Naive B cell (primary cell): Measurements from ENCODE around the gene NAA40. TPM values are rescaled to one million over a fixed set of nuclear protein-coding genes. Genes with fewer than 3 reads are reported as not detected.
"Not testable (repeated sequence)": the region's sequence is repeated elsewhere in the genome, so short reads cannot be mapped to it uniquely, and the experiment has no call there.

ENCODE experiments used
- ATAC-seq, 2 donors: fragments of 150-1000 bp; cut with Tn5 transposase; 2 replicates each; pipeline ENCODE4 v1.10.0; 2021; ENCODE audit warnings: low read depth in 2 of 2, mild to moderate bottlenecking in 2 of 2, moderate library complexity in 2 of 2
- DNase-seq: peaks from one replicate; pipeline ENCODE4 v3.0.0; 2022
- H3K27ac Mint-ChIP-seq, 6 donors: one replicate each; pipeline ENCODE4 v1.8.0; 2020 to 2022; ENCODE audit warnings: mild to moderate bottlenecking in 6 of 6, mixed read lengths in 6 of 6, moderate library complexity in 5 of 6, inconsistent platforms in 2 of 6
- H3K27me3 Mint-ChIP-seq, 3 donors: one replicate each; pipeline ENCODE4 v1.8.0; 2021 to 2022; ENCODE audit warnings: mixed read lengths in 3 of 3, mild to moderate bottlenecking in 1 of 3
- H3K36me3 Mint-ChIP-seq, 2 donors: one replicate each; pipeline ENCODE4 v1.8.0; 2020 to 2022; ENCODE audit warnings: mixed read lengths in 2 of 2, inconsistent platforms in 1 of 2, mild to moderate bottlenecking in 1 of 2
- H3K4me1 Mint-ChIP-seq, 3 donors: one replicate each; pipeline ENCODE4 v1.8.0; 2020 to 2022; ENCODE audit warnings: mixed read lengths in 3 of 3, inconsistent platforms in 1 of 3, mild to moderate bottlenecking in 1 of 3, moderate library complexity in 1 of 3
- H3K4me3 Mint-ChIP-seq, 8 donors: one replicate each; pipeline ENCODE4 v1.8.0; 2020 to 2022; ENCODE audit warnings: mild to moderate bottlenecking in 8 of 8, mixed read lengths in 8 of 8, moderate library complexity in 8 of 8, inconsistent platforms in 2 of 8
- H3K9me3 Mint-ChIP-seq, 7 donors: one replicate each; pipeline ENCODE4 v1.8.0; 2020 to 2022; ENCODE audit warnings: mixed read lengths in 7 of 7, mild to moderate bottlenecking in 5 of 7, inconsistent platforms in 2 of 7, moderate library complexity in 1 of 7
- polyA plus RNA-seq, 6 donors: library from polyadenylated mRNA; unstranded; fragments of 300-500 nt; fragmentation: Illumina TruSeq; gene quantifications; one replicate each; pipeline ENCODE4 v1.2.3, GENCODE V29; 2021; ENCODE audit warnings: low read depth in 6 of 6

NAA40 gene
- polyA plus RNA-seq, 6 donors from 2014 or later, result 8.2 to 18.4 (median 11.8) TPM

GRCh38 chr11:63961608-63962412, 23.0 kb downstream of the NAA40 start:
- no peaks in the 10 kb centered on the region for H3K36me3 Mint-ChIP-seq
- ATAC-seq (no peak), DNase-seq (no peak)
- peaks cover 0 to 4% (median 0%) of the 10 kb centered on the region in 3 donors for H3K4me1 Mint-ChIP-seq
- H3K27me3 Mint-ChIP-seq, result peaks cover 0 to 6% (median 0%) of the 10 kb centered on the region in 3 donors
- H3K4me3 Mint-ChIP-seq, result no peak overlapping the region
- H3K27ac Mint-ChIP-seq, result no peak overlapping the region
- no peaks in the 10 kb centered on the region for H3K9me3 Mint-ChIP-seq

- H3K4me3 Mint-ChIP-seq, H3K36me3 Mint-ChIP-seq, H3K9me3 Mint-ChIP-seq, ATAC-seq, H3K27ac Mint-ChIP-seq, DNase-seq, H3K27me3 Mint-ChIP-seq, H3K4me1 Mint-ChIP-seq: not testable (repeated sequence)
Observed at GRCh38 chr11:63963895-63964294, 25.1 kb downstream of the NAA40 start.

- ATAC-seq, result no peak
- Mint-ChIP-seq H3K27ac (peak overlapping the region in 2 of 6 donors; percentile 41 to 61), H3K27me3 (peaks cover 0 to 16% (median 8%) of the 10 kb centered on the region in 3 donors), H3K4me1 (peaks cover 0 to 4% (median 0%) of the 10 kb centered on the region in 3 donors), H3K9me3 (no peaks in the 10 kb centered on the region), H3K36me3 (no peaks in the 10 kb centered on the region), H3K4me3 (no peak overlapping the region)
- DNase-seq, result no peak
Observed at GRCh38 chr11:63966444-63966843, 27.6 kb downstream of the NAA40 start.

GRCh38 chr11:63969461-63969860, 30.7 kb downstream of the NAA40 start:
- Mint-ChIP-seq H3K36me3 (no peaks in the 10 kb centered on the region), H3K4me3 (no peak overlapping the region), H3K27ac (peak overlapping the region in 3 of 6 donors; percentile 15 to 69 (median 24)), H3K27me3 (peaks cover 0 to 16% (median 8%) of the 10 kb centered on the region in 3 donors), H3K9me3 (no peaks in the 10 kb centered on the region), H3K4me1 (peaks cover 7 to 13% (median 9%) of the 10 kb centered on the region in 3 donors)
- DNase-seq (no peak), ATAC-seq (no peak)

- DNase-seq (no peak), ATAC-seq (no peak)
- Mint-ChIP-seq H3K27ac (no peak overlapping the region), H3K36me3 (no peaks in the 10 kb centered on the region), H3K4me1 (peaks cover 12 to 22% (median 14%) of the 10 kb centered on the region in 3 donors), H3K27me3 (peaks cover 0 to 10% (median 8%) of the 10 kb centered on the region in 3 donors), H3K4me3 (no peak overlapping the region), H3K9me3 (no peaks in the 10 kb centered on the region)
Observed at GRCh38 chr11:63970902-63971301, 32.1 kb downstream of the NAA40 start.

GRCh38 chr11:63973912-63974258, 35.1 kb downstream of the NAA40 start:
- H3K9me3 Mint-ChIP-seq, DNase-seq, H3K27me3 Mint-ChIP-seq, H3K36me3 Mint-ChIP-seq, ATAC-seq: not testable (repeated sequence)
- Mint-ChIP-seq H3K4me1 (peaks cover 28 to 40% (median 30%) of the 10 kb centered on the region in 3 donors), H3K4me3 (peak overlapping the region; percentile 98 to 100 (median 100)), H3K27ac (peak overlapping the region; percentile 95 to 99 (median 99))

GRCh38 chr11:63974259-63975143, 35.7 kb downstream of the NAA40 start, which contains the start of gene COX8A:
Gene COX8A, plus strand, starts transcription at chr11:63974620. Its CDS starts 61 bp downstream, at chr11:63974681.
- peak; percentile 98 to 99 for ATAC-seq
- peak within 1 kb of the TSS; percentile 98 to 100 (median 100) for H3K4me3 Mint-ChIP-seq
- peaks cover 28 to 40% (median 30%) of the 10 kb centered on the region in 3 donors for H3K4me1 Mint-ChIP-seq
- peaks cover 0 to 5% (median 4%) of the 10 kb centered on the region in 3 donors for H3K27me3 Mint-ChIP-seq
- no peaks in the 10 kb centered on the region for H3K36me3 Mint-ChIP-seq
- H3K9me3 Mint-ChIP-seq, result no peaks in the 10 kb centered on the region
- peak within 1 kb of the TSS; percentile 95 to 99 (median 99) for H3K27ac Mint-ChIP-seq
- peak; percentile 93 for DNase-seq

- no peaks in the 10 kb centered on the region for H3K36me3 Mint-ChIP-seq
- peaks cover 31 to 53% (median 37%) of the 10 kb centered on the region in 3 donors for H3K4me1 Mint-ChIP-seq
- H3K9me3 Mint-ChIP-seq, result no peaks in the 10 kb centered on the region
- DNase-seq (no peak), ATAC-seq (no peak)
- no peaks in the 10 kb centered on the region for H3K27me3 Mint-ChIP-seq
- peak overlapping the region in 2 of 8 donors; percentile 12 to 70 for H3K4me3 Mint-ChIP-seq
- H3K27ac Mint-ChIP-seq, result no peak overlapping the region
Observed at GRCh38 chr11:63978551-63979239, 39.9 kb downstream of the NAA40 start.

GRCh38 chr11:63979426-63979825, 40.6 kb downstream of the NAA40 start:
- H3K36me3 Mint-ChIP-seq, result no peaks in the 10 kb centered on the region
- no peak for ATAC-seq
- H3K4me1 Mint-ChIP-seq, result peaks cover 26 to 46% (median 31%) of the 10 kb centered on the region in 3 donors
- peak overlapping the region in 1 of 8 donors; percentile 36 for H3K4me3 Mint-ChIP-seq
- DNase-seq, result no peak
- no peak overlapping the region for H3K27ac Mint-ChIP-seq
- no peaks in the 10 kb centered on the region for H3K9me3 Mint-ChIP-seq
- no peaks in the 10 kb centered on the region for H3K27me3 Mint-ChIP-seq

GRCh38 chr11:63985812-63986155, 47.0 kb downstream of the NAA40 start:
- Mint-ChIP-seq H3K4me3 (peak overlapping the region; percentile 95 to 99 (median 99)), H3K36me3 (peaks cover 4 to 6% of the 10 kb centered on the region in 2 donors), H3K9me3 (no peaks in the 10 kb centered on the region), H3K4me1 (peaks cover 34 to 44% (median 44%) of the 10 kb centered on the region in 3 donors), H3K27me3 (no peaks in the 10 kb centered on the region), H3K27ac (peak overlapping the region; percentile 98 to 99 (median 98))
- peak; percentile 68 to 70 for ATAC-seq
- DNase-seq, result peak; percentile 67

- Mint-ChIP-seq H3K9me3 (no peaks in the 10 kb centered on the region), H3K4me3 (peak within 1 kb of the TSS; percentile 95 to 99 (median 99)), H3K4me1 (peaks cover 34 to 50% (median 40%) of the 10 kb centered on the region in 3 donors), H3K36me3 (peaks cover 7 to 8% of the 10 kb centered on the region in 2 donors), H3K27ac (peak within 1 kb of the TSS; percentile 98 to 99 (median 98)), H3K27me3 (no peaks in the 10 kb centered on the region)
- DNase-seq (peak; percentile 77), ATAC-seq (peak; percentile 82 to 87)
Observed at GRCh38 chr11:63986156-63986931, 47.5 kb downstream of the NAA40 start, which contains the start of gene OTUB1. Gene OTUB1, plus strand, starts transcription at chr11:63986438. Its CDS starts 19 bp downstream, at chr11:63986457.

- H3K27me3 Mint-ChIP-seq, result no peaks in the 10 kb centered on the region
- H3K36me3 Mint-ChIP-seq, result peaks cover 8 to 13% of the 10 kb centered on the region in 2 donors
- no peaks in the 10 kb centered on the region for H3K9me3 Mint-ChIP-seq
- H3K4me3 Mint-ChIP-seq, result peak overlapping the region; percentile 66 to 99 (median 85)
- H3K27ac Mint-ChIP-seq, result peak overlapping the region in 2 of 6 donors; percentile 37 to 90
- H3K4me1 Mint-ChIP-seq, result peaks cover 36 to 57% (median 38%) of the 10 kb centered on the region in 3 donors
- ATAC-seq (no peak), DNase-seq (no peak)
Observed at GRCh38 chr11:63986932-63987513, 48.2 kb downstream of the NAA40 start.
